Loucy (cell line): ENCODE measurements around the gene ZFYVE21.

Source experiments
- H2AFZ ChIP-seq: fragments of 200-600 bp; sonication (generic); 2 replicates; pipeline ENCODE4 v1.6.0; 2016; ENCODE audit warnings: antibody characterized with exemption, mild to moderate bottlenecking, low read length, moderate library complexity
- H3F3A ChIP-seq: fragments of 200-600 bp; 2 replicates; pipeline ENCODE4 v1.6.0; 2016; ENCODE audit warnings: antibody characterized with exemption, low read depth, mild to moderate bottlenecking
- H3K27me3 ChIP-seq: fragments of 200-600 bp; sonication (generic); 2 replicates; pipeline ENCODE4 v1.6.1; 2014; ENCODE audit warnings: low read length, mild to moderate bottlenecking; ENCODE audit not compliant: insufficient read depth, poor library complexity, severe bottlenecking
- H3K36me3 ChIP-seq: fragments of 200-600 bp; sonication (generic); 2 replicates; pipeline ENCODE4 v1.6.1; 2016; ENCODE audit warnings: low read length; ENCODE audit not compliant: insufficient read depth
- H3K4me1 ChIP-seq: fragments of 200-600 bp; sonication (generic); 2 replicates; pipeline ENCODE4 v1.5.1; 2014; ENCODE audit warnings: low read length, mild to moderate bottlenecking; ENCODE audit not compliant: insufficient read depth, poor library complexity, severe bottlenecking
- H3K4me2 ChIP-seq: fragments of 200-600 bp; sonication (generic); 2 replicates; pipeline ENCODE4 v1.6.0; 2014; ENCODE audit warnings: antibody characterized with exemption, low read length, low read depth, mild to moderate bottlenecking; ENCODE audit not compliant: poor library complexity, severe bottlenecking
- H3K4me3 ChIP-seq: fragments of 200-600 bp; sonication (generic); 2 replicates; pipeline ENCODE4 v1.5.1; 2014; ENCODE audit warnings: low read length, mild to moderate bottlenecking, mixed read lengths; ENCODE audit not compliant: poor library complexity, severe bottlenecking
- H3K79me2 ChIP-seq: fragments of 200-600 bp; sonication (generic); 2 replicates; pipeline ENCODE4 v1.6.1; 2014; ENCODE audit warnings: low read length; ENCODE audit not compliant: insufficient read depth
- H3K9ac ChIP-seq: fragments of 200-600 bp; sonication (generic); 2 replicates; pipeline ENCODE4 v1.6.0; 2014; ENCODE audit warnings: mild to moderate bottlenecking, low read depth, low read length, moderate library complexity; ENCODE audit not compliant: poor library complexity, severe bottlenecking
- H3K9me2 ChIP-seq: fragments of 200-600 bp; sonication (generic); replicated peaks from 2 replicates; pipeline ENCODE4 v1.6.1; 2016; ENCODE audit warnings: low read depth, low read length, mixed read lengths
- H3K9me3 ChIP-seq: fragments of 200-600 bp; sonication (generic); 2 replicates; pipeline ENCODE4 v1.6.1; 2014; ENCODE audit warnings: mild to moderate bottlenecking, antibody characterized with exemption, low read length, low read depth; ENCODE audit not compliant: insufficient read depth
- H4K20me1 ChIP-seq: fragments of 200-600 bp; sonication (generic); 2 replicates; pipeline ENCODE4 v1.6.0; 2014; ENCODE audit warnings: antibody characterized with exemption, low read length, mild to moderate bottlenecking; ENCODE audit not compliant: insufficient read depth, poor library complexity, severe bottlenecking
- CTCF ChIP-seq: fragments of 200-600 bp; sonication (generic); conservative IDR thresholded peaks from 2 replicates; pipeline ENCODE4 v1.5.1; 2014; ENCODE audit warnings: mild to moderate bottlenecking, antibody characterized with exemption, low read length
- EZH2phosphoT487 ChIP-seq: fragments of 200-600 bp; IDR thresholded peaks from 2 replicates; pipeline ENCODE4 v1.6.1; 2018; ENCODE audit warnings: antibody characterized with exemption, mild to moderate bottlenecking, moderate library complexity, borderline replicate concordance

Gene ZFYVE21

GRCh38 chr14:103676881-103677675 is 38.5 kb upstream of the ZFYVE21 start:
- H3K9ac ChIP-seq, result no peak overlapping the region
- no peaks in the 10 kb centered on the region for H3K9me3 ChIP-seq
- H3K79me2 ChIP-seq, result no peaks in the 10 kb centered on the region
- no peaks in the 10 kb centered on the region for H3K9me2 ChIP-seq
- H3K27me3 ChIP-seq, result no peaks in the 10 kb centered on the region
- H3K4me2 ChIP-seq, result no peak overlapping the region
- no peaks in the 10 kb centered on the region for H4K20me1 ChIP-seq
- TF ChIP-seq EZH2phosphoT487, result no peak
- TF ChIP-seq CTCF, result no peak
- H3K4me3 ChIP-seq, result no peak overlapping the region
- H3K4me1 ChIP-seq, result no peaks in the 10 kb centered on the region
- no peak overlapping the region for H2AFZ ChIP-seq
- H3F3A ChIP-seq, result no peaks in the 10 kb centered on the region
- H3K36me3 ChIP-seq, result peaks cover 82% of the 10 kb centered on the region

DNA sequence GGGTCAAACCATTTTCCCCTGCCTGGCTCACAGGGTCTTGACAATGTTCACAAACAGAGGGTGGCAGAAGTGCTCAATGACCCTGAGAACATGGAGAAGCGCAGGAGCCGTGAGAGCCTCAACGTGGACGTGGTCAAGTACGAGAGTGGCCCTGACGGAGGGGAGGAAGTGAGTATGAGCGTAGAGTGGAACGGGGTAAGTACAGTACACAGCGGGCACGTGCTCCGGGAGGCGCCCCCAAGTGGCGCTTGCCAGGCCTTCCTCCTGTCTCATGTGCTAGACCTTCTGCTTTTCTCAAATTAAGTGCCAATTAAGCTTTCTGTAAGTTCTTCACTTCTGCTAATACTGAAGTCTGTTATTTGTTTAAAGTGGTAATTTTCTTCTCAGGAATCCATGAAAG is 36.3 kb upstream of the ZFYVE21 start:
- Histone ChIP-seq H3K4me2 (no peak overlapping the region), H3K36me3 (peaks cover 78% of the 10 kb centered on the region; the same call in 1 of the 2 replicates), H3K4me3 (no peak overlapping the region), H3K9me3 (no peaks in the 10 kb centered on the region), H3F3A (no peaks in the 10 kb centered on the region), H3K4me1 (no peaks in the 10 kb centered on the region), H2AFZ (no peak overlapping the region), H3K9me2 (no peaks in the 10 kb centered on the region), H3K27me3 (no peaks in the 10 kb centered on the region), H4K20me1 (no peaks in the 10 kb centered on the region), H3K79me2 (no peaks in the 10 kb centered on the region), H3K9ac (no peak overlapping the region)
- TF ChIP-seq CTCF (peak; percentile 82), EZH2phosphoT487 (no peak)

DNA sequence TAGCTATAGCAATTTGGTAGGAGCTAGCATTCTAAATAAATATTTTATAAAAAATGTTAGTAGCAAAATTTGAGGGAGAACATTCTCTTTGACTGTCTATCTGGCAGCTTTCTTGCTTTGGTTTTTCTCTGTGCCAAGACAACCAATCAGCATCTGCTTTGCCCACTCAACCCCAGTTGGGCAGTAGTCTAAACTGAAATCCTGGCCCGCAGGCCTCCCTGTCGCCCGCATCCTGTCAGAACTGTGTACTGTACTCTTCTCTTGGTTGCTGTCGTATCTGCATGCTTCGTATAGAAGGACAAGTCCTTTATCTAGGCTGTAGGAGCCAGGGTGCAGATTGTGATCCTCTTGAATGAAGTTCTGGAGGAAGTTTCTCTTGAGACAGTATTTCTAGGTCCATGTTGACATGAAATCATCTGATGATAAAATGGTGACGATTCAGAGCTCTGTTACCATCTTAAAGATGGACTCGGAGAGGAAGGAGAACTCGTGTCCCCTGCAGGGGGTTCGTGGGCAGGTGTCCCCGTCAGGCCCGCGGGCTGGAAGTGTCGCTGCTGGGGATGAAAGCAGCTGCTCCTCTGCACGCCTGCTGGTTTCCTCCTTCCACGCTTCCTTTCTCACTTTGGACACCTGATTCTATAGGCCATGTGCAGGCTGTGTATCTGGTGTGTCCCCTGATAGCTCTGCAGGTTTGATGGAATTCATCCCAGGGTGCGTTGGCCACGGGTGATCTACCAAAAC is 34.9 kb upstream of the ZFYVE21 start:
- no peak overlapping the region for H3K4me2 ChIP-seq
- no peak overlapping the region for H3K9ac ChIP-seq
- no peaks in the 10 kb centered on the region for H3K79me2 ChIP-seq
- H3K36me3 ChIP-seq, result peaks cover 78% of the 10 kb centered on the region; the same call in 1 of the 2 replicates
- no peak overlapping the region for H3K4me3 ChIP-seq
- TF ChIP-seq EZH2phosphoT487, result no peak
- no peaks in the 10 kb centered on the region for H3F3A ChIP-seq
- no peaks in the 10 kb centered on the region for H3K4me1 ChIP-seq
- H3K27me3 ChIP-seq, result no peaks in the 10 kb centered on the region
- no peaks in the 10 kb centered on the region for H3K9me2 ChIP-seq
- H4K20me1 ChIP-seq, result no peaks in the 10 kb centered on the region
- H3K9me3 ChIP-seq, result no peaks in the 10 kb centered on the region
- no peak overlapping the region for H2AFZ ChIP-seq
